GM18498 (cell line): ENCODE data around the gene RAB14.
A peak's percentile ranks its signal among the peaks of the same experiment; 100 is the strongest.
"Not testable (repeated sequence)": the region's sequence is repeated elsewhere in the genome, so short reads cannot be mapped to it uniquely, and the experiment has no call there.

Source experiments
- ATAC-seq: cut with Tn5 transposase; IDR thresholded peaks from one replicate; pipeline ENCODE4 v1.9.1; 2021; ENCODE audit warnings: mild to moderate bottlenecking, moderate library complexity; ENCODE audit not compliant: unreplicated experiment

The RAB14 gene

DNA sequence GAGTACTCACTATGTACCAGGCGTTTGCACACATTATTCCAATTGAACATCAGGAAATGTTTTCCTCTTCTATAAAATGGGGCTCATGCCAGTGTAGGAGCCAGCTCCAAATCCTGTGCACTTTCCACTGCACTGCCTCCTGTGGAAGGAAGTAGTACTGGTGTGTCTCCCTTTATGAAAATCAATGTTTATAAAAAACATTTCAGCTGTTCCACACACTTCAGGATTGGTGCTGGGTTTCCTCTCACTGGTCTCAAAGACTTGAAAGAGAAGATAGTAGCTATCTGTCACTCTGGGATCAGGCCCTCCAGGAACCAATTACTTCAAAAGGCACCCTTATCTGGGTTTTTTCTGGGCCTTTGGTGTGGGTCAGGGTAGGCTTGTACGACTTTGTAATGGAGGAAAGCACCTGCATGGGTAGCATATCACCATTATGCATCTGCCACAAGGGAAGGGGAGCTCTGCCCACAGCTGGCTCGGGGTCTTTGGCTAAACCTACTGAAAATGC lies 32.5 kb downstream of the RAB14 start:
- ATAC-seq = no peak

GRCh38 chr9:121168052-121168451 lies 33.6 kb downstream of the RAB14 start:
- no peak for ATAC-seq

GRCh38 chr9:121160025-121160424 lies 41.6 kb downstream of the RAB14 start:
- ATAC-seq = no peak

- ATAC-seq = no peak
These were observed 43.7 kb downstream of the RAB14 start for GRCh38 chr9:121157939-121158338.

GRCh38 chr9:121156263-121156731 lies 45.4 kb downstream of the RAB14 start:
- ATAC-seq = peak; percentile 85

- ATAC-seq = no peak
These were observed 46.9 kb downstream of the RAB14 start for GRCh38 chr9:121154782-121155181.

- no peak for ATAC-seq
These were observed 48.0 kb downstream of the RAB14 start for GRCh38 chr9:121153642-121154041.

- ATAC-seq = no peak
These were observed 51.5 kb downstream of the RAB14 start for GRCh38 chr9:121150188-121150587.

DNA sequence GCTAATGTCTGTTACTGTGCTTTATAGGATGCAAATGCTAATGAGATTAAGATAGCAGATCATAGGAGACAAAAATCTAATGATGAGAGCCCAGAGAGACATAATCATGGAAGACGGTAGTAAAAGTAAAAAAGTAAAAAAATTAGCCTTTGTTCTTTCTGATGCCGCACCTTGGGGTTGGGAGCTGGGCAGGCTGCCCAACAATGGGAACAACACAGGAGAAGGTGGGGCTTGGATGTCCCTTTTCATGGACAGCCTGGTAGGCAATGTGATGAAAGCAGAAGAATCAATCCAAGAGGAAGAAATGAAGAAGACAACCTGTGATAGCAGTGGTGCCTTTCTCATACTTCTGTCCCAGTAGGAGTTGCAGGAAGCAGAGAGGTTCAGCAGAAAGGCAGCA lies 57.2 kb downstream of the RAB14 start:
- ATAC-seq = no peak

DNA sequence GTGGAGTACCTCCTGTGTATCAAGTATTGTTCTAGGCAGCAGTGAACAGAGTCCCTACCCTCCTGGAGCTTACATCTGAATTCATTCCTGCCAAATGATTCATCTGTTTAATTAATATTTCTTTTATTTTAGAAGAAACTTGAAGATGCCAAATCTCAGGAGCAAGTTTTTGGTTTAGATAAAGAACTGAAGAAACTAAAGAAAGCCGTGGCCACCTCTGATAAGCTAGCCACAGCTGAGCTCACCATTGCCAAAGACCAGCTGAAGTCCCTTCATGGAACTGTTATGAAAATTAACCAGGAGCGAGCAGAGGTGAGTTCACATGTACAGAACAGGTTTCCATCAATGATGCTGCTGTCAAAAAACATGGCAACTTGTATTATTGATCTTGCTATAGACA lies 57.9 kb downstream of the RAB14 start:
- ATAC-seq = no peak

- no peak for ATAC-seq
These were observed 60.0 kb downstream of the RAB14 start for GRCh38 chr9:121141706-121142105.

- ATAC-seq = no peak
These were observed 60.4 kb downstream of the RAB14 start for GRCh38 chr9:121141306-121141705.

DNA sequence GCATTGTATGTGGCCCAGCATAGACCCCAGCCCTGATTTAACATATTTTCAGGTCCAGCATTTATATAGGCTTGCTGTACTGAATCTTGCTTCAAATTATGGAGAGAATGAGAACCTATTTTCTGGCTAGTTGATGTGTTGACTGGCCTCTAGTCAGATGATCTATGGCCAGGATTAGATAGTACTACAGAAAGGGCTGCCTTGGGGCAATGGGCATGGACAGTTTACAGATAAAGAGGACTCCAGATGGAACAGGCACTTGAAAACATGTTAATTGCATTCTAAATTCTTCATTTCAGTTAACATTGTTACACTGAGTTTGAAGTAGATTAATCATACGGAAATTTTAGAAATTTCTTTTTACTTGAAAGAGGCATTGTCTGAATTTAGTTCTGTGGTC lies 61.5 kb downstream of the RAB14 start:
- ATAC-seq = no peak

- ATAC-seq = no peak
These were observed 62.7 kb downstream of the RAB14 start for GRCh38 chr9:121138973-121139372.

- ATAC-seq = no peak
These were observed 63.1 kb downstream of the RAB14 start for GRCh38 chr9:121138561-121138960.

- no peak for ATAC-seq
These were observed 66.0 kb downstream of the RAB14 start for GRCh38 chr9:121135642-121136041.

DNA sequence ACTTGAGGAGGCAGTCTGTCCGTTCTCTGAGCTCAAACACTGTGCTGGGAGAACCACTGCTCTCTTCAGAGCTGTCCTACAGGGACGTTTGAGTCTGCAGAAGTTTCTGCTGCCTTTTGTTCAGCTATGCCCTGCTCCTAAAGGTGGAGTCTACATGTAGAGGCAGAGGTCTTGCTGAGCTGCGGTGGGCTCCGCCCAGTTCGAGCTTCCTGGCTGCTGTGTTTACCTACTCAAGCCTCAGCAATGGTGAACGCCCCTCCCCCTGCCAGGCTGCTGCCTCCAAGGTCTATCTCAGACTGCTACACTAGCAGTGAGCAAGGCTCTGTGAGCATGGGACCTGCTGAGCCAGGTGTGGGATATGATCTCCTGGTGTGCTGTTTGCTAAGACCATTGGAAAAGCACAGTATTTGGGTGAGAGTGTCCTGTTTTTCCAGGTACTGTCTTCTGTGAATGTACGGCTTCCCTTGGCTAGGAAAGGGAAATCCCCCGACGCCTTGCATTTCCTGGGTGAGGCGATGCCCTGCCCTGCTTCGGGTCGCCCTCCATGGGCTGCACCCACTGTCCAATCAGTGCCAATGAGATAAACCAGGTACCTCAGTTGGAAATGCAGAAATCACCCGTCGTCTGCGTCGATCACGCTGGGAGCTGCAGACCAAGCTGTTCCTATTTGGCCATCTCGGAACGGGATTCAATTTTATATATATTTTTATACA lies 68.4 kb downstream of the RAB14 start:
- no peak for ATAC-seq

GRCh38 chr9:121129384-121129783 lies 72.3 kb downstream of the RAB14 start:
- ATAC-seq = not testable (repeated sequence)
